ENCODE data around the gene TAF1A.

Gene TAF1A

GRCh38 chr1:222594789-222595188 lies 5.1 kb upstream of the TAF1A start:
- no peak for DNase-seq

DNA sequence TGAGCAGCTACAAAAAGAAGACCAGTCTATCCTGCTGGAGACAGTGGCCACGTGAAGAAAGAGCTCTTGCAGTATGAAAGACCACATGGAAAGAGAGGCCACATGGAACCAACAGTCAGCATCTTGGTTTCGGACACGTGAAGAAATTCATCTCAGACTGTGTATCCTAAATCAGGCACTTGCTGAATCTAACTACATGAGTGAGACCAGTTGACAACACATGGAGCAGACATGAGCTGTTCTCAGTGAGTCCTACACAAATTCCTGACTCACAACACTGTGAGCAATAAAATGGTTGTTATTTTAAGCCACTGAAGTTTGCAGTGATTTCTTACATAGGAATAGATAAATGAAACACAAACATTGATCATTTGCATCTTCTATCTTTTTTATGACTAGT lies 2.4 kb upstream of the TAF1A start:
- DNase-seq, result no peak

DNA sequence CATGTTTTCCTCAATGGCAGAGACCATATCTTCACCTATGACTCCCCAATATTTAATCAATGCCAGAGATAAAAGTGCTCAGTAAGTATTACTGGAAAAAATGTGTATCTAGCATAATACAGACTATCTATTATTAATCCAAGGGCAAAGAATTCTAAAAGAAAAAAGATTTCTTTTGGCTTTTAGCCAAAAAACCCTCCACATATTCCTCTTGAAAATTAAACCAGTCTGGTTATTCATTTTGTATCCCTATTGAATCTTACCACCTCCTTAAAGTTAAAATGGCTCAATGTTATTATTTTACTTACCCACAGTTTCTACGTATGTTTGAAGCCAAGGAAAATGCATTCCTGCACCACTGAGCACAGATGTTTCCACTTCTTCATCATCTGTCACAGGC lies 1.6 kb downstream of the TAF1A start:
- DNase-seq, result no peak

DNA sequence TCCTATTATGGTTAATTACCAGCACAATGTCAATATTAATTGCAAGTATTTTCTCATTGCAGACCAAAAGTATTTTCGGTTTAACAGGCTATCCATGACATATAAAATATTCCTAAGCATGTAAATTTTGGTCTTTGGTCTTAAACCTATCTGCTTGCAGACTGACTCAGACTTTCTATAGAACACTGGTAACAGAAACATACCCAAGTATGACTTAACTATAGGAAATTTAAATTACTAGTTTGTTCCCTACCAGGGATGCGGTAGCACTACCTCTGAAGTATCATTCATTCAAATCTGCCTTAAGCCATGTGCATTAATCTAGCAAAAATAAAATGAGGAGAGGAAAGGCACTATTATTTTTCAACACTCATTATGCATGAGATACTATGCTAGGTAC lies 2.9 kb downstream of the TAF1A start:
- DNase-seq, result no peak

GRCh38 chr1:222583079-222583478 lies 6.7 kb downstream of the TAF1A start:
- DNase-seq, result no peak

GRCh38 chr1:222582099-222582774 lies 7.5 kb downstream of the TAF1A start:
- no peak for DNase-seq

GRCh38 chr1:222579316-222579715 lies 10.4 kb downstream of the TAF1A start:
- DNase-seq, result no peak

DNA sequence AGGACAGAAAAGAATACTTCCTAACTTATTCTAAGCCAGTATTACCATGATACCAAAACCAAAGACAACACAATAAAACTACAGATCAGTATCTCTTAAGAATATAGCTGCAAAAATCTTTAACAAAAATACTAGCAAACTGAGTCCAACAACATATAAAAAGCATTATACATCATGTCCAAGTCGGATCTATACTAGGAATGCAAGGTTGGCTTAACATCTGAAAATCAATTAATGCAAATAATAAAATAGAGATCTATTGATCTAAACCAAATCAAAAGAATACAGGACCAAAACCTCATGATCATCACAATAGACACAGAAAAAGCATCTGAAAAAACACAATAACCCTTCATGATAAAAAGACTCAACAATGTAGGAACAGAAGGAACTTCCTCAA lies 18.9 kb downstream of the TAF1A start:
- DNase-seq, result no peak

DNA sequence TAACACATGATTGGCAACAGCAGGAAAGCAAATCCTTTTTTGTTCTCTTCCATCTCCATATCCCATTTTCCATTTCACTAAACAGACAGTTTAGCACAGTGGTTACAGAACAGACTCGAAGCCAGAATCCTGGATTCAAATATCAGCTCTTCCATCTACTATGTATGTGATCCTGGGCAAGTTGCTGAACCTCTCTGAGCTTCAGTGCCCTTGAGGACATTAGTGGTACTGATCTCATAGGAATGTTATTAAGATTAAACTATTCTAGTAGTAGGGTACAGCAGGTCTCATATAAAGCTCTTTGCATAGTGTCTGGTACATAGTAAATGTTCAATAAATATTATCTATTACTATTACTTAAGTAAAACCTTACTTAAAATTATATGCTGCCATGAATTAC lies 28.1 kb downstream of the TAF1A start:
- DNase-seq, result no peak

DNA sequence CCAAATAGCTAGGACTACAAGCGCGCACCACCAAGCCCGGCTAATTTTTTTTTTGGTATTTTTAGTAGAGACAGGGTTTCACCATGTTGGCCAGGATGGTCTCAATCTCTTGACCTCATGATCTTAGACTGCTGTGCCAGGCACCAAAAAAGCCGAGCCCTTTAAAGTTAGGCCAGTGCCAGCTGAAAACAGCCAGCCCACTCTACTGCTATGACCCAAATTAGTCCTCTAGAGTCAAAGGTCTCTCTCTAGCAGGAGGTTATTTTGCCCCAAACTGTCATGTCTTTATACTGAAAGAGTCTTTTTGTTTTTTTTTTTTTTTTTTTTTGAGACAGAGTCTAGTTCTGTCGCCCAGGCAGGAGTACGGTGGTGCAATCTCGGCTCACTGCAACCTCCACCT lies 32.2 kb downstream of the TAF1A start:
- no peak for DNase-seq

DNA sequence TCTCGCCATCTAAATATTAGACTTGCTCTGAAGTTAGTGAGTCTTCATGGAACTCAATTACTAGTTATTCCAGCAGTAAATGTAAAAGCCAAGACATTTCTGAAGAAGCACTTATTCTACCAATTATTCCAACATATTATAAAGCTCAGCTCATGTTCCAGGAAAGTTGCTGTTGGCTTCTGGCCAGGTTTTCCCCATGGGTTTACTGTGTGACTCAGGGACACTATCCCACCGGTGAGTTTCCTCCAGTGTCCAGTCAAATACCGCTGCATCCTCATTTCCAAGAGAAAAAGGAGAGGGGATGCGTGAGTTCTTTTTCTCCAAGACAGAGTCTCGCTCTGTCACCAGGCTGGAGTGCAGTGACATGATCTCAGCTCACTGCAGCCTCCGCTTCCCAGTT lies 32.6 kb downstream of the TAF1A start:
- no peak for DNase-seq

- DNase-seq, result no peak
Measured at GRCh38 chr1:222555992-222556615, 33.6 kb downstream of the TAF1A start.

DNA sequence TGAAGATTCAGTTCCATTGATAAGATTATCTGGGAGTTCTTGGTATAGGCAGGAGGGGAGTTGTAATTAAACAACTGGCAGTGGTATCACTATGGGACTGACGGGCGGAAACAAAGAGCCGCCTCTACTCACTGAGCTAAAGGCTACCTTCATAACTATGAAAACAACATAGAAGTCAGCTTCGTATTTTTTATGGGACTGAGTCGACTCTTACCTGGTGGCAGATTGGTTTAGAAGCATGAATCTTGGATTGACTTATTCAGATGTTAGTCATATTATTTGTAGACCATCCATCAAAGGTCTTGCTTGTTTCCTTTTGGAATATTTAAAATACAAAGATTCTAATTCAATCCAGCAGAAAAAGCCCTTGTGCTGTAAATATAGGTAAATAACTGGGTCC lies 35.6 kb downstream of the TAF1A start:
- DNase-seq, result no peak

GRCh38 chr1:222552882-222553281 lies 36.9 kb downstream of the TAF1A start:
- no peak for DNase-seq

DNA sequence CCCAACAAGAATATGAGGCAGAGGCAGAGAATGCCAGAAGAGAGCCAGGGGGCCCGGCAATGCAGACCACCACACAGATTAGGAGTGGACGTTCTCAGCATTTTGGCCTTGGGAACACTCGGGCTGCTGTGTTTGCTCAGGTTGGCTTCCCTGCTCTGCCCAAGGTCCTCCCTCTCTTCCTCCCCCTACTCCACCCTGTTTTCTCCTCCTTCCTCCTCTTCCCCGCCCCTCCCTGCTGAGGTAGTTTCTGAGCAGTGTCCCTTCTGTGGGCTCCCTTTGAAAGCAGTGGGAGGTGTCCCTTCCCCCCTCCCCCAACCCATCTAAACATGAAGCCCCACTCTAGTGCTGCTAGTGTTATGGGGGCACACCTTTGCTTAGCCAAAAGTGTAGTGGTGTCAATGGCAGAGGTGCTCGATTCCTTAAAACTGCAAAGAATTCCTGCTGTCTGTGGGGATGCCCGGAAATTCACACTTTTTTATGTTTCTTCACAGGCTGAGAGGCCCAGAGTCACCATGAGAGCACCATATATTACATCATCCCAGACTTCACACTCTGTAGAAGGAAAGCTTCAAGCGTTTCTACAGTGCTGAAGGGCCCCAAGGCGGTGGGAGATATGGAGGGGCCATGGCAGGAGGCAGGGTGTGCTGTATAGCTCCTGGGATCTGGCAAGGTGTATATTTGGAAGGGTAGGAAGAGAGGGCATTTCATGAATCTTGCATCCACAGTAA lies 41.6 kb downstream of the TAF1A start, which contains the start of gene HHIPL2:
Gene HHIPL2 (minus strand): TSS at position 161 of the 728 bp plus-strand sequence. CDS start 60 bp downstream, at position 101.
- DNase-seq, result no peak

GRCh38 chr1:222547260-222547614 lies 42.5 kb downstream of the TAF1A start:
- DNase-seq, result no peak

GRCh38 chr1:222546548-222547259 lies 43.0 kb downstream of the TAF1A start:
- peak; percentile 85 for DNase-seq

GRCh38 chr1:222546091-222546490 lies 43.6 kb downstream of the TAF1A start:
- DNase-seq, result no peak

- DNase-seq, result no peak
Measured at GRCh38 chr1:222543817-222544216, 45.9 kb downstream of the TAF1A start.

DNA sequence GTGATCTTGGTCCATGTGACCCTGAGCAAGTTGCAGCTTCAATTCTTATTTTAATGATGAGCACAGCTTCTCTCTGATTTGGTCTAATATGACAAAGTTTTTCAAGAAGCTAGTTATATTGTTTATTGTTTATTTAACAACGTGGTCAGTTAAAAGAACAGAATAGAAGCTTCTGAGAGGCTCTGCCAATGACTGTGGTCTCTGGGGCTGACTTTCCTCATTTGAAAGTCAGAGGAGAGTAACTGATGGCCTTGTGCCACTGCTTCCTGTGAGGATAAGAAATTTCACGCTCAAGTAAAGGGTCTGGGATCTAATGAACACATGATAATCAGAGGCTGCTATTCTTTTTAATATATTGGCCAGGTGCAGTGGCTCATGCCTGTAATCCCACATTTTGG lies 49.1 kb downstream of the TAF1A start:
- no peak for DNase-seq

- DNase-seq, result no peak
Measured at GRCh38 chr1:222539951-222540597, 49.7 kb downstream of the TAF1A start.

DNA sequence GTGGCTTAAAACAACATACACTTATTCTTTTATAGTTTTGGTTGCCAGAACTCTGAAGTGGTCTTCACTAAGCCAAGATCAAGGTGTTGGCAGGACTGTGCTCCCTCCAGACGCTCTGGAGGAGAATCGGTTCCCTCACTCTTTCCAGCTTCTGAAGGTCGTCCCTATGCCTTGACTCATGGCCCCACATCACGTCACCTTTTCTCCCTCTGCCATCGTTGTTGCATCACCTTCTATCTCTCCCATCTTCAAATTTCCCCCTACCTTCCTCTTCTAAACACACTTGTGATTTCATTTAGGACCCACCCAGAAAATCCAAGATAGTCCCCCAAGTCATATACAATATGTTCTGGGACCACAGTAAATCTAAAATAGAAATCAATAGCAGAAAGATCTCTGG lies 54.3 kb downstream of the TAF1A start:
- no peak for DNase-seq

DNA sequence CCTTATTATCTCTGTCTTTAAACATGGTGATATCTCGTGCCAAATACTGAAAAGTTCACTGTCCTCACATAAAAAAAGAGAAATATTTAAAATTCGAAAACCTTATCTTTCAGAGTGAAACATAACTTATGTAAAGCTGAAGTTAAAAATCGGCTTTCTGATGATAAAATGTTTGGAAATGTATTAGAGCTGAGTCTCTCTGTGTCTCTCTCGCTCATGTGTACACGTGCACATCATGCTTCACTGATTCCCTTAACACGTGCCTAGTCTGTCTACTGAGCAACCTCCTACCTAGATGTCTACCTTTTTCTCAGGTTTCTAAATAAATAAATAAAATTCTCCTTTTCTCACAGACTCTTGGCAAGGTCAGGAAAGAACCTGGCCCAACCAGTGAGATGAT lies 58.9 kb downstream of the TAF1A start:
- DNase-seq, result no peak
